Hepatocyte (in vitro differentiated cells): ENCODE data around the gene PDK2.

Experiments
- EZH2phosphoT487 ChIP-seq: fragments of 200-600 bp; sonication (generic); IDR thresholded peaks from one replicate; pipeline ENCODE4 v1.6.1; 2018; ENCODE audit warnings: antibody characterized with exemption, mild to moderate bottlenecking, low read depth, moderate library complexity; ENCODE audit not compliant: unreplicated experiment, severe bottlenecking
- TF ChIP-seq, protein P1 (sequence below): fragments of 200-600 bp; sonication (generic); IDR thresholded peaks from 2 replicates; pipeline ENCODE4 v1.5.1; 2016; ENCODE audit warnings: antibody characterized with exemption, mild to moderate bottlenecking; ENCODE audit not compliant: poor library complexity

DNA sequence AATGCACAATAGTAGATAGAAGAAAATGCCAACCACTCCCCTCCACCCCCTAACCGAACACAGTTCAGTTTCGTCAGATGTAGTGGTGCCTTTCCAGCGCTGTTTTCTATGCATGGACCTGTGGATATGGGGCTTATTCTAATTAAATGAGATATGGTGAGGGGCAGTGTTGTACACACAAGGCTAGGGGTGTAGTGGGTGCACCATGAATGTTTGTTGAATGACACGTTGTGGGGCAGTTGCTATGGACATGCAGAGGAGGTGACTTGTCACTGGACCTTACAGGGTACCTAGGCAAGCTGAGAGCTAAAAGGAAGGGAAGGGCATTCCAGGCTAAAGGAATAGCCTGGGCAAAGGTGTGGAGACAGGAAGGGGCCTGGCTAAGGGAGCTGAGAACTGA is 3.4 kb downstream of the PDK2 start:
- TF ChIP-seq, protein P1, sequence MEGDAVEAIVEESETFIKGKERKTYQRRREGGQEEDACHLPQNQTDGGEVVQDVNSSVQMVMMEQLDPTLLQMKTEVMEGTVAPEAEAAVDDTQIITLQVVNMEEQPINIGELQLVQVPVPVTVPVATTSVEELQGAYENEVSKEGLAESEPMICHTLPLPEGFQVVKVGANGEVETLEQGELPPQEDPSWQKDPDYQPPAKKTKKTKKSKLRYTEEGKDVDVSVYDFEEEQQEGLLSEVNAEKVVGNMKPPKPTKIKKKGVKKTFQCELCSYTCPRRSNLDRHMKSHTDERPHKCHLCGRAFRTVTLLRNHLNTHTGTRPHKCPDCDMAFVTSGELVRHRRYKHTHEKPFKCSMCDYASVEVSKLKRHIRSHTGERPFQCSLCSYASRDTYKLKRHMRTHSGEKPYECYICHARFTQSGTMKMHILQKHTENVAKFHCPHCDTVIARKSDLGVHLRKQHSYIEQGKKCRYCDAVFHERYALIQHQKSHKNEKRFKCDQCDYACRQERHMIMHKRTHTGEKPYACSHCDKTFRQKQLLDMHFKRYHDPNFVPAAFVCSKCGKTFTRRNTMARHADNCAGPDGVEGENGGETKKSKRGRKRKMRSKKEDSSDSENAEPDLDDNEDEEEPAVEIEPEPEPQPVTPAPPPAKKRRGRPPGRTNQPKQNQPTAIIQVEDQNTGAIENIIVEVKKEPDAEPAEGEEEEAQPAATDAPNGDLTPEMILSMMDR, result no peak
- no peak for TF ChIP-seq EZH2phosphoT487
